Ovary (tissue), 9 donors: ENCODE results near the gene CAMKMT. TPM values are rescaled to one million over a fixed set of nuclear protein-coding genes. Genes with fewer than 3 reads are reported as not detected.

Experiments used
- DNase-seq, 5 donors: peaks; one replicate each; pipeline ENCODE4 v3.0.0-alpha.2; 2019 to 2020
- H3K27ac ChIP-seq, 2 donors: fragments of 200-600 bp; one replicate each; pipeline versions ENCODE4 v1.5.1 to v1.8.0; 2019 to 2022
- H3K27me3 ChIP-seq: fragments of 200-600 bp; one replicate; pipeline ENCODE4 v1.8.0; 2022
- H3K36me3 ChIP-seq: fragments of 200-600 bp; sonication (generic); one replicate; pipeline ENCODE4 v1.5.1; 2019
- H3K4me1 ChIP-seq: one replicate; pipeline ENCODE4 v1.8.1; 2013; ENCODE audit warnings: mild to moderate bottlenecking, moderate library complexity; ENCODE audit not compliant: insufficient read depth
- H3K4me3 ChIP-seq: fragments of 200-600 bp; sonication (generic); one replicate; pipeline ENCODE4 v1.5.1; 2017
- H3K9me3 ChIP-seq, 2 donors: fragments of 200-600 bp in 1 of 2; sonication (generic) in 1 of 2; one replicate each; pipeline versions ENCODE4 v1.5.1 to v1.8.1; 2013 to 2019; ENCODE audit warnings: mild to moderate bottlenecking in 1 of 2, moderate library complexity in 1 of 2
- EP300 ChIP-seq: sonication (generic); formaldehyde crosslinking; IDR thresholded peaks from one replicate; pipeline ENCODE4 v1.6.1; 2017; ENCODE audit warnings: antibody characterized with exemption
- POLR2A ChIP-seq: fragments of 450-650 bp; IDR thresholded peaks from one replicate; pipeline ENCODE4 v1.6.1; 2017; ENCODE audit warnings: antibody characterized with exemption, mild to moderate bottlenecking, moderate library complexity
- WGBS, 3 donors: extraction: QIAGEN DNeasy Blood & Tissue Kit in 1 of 3; methylation state at CpG; one replicate each; pipeline versions ENCODE4 v1.1.5 to v1.1.7; 2013 to 2017; 5-methylcytosine and 5-hydroxymethylcytosine counted together
- intact Hi-C, 4 donors: fragments of 100-400 bp; cut with DNase I; formaldehyde crosslinking; loops; one replicate each; pipeline versions ENCODE4 v1.11.0 to v1.15.1; 2022 to 2023
- polyA plus RNA-seq, 2 donors: library from polyadenylated mRNA; stranded (reverse); fragments of 200-250 nt in 1 of 2; fragments of 350-450 nt in 1 of 2; fragmentation: Illumina TruSeq in 1 of 2; extraction: RNeasy Lipid Tissue Mini Kit (QIAGEN cat#74804) in 1 of 2; gene quantifications; one replicate each; pipeline ENCODE4 v1.2.3, GENCODE V29; 2013 to 2014
- total RNA-seq, 7 donors: library from RNA; depleted of rRNA in 2 of 7; stranded (reverse); fragments of >200 nt in 2 of 7; fragmentation: NEBNext Ultra II Directional in 3 of 7; extraction: Animal tissue kit (Norgen Biotek cat#: 25700) in 3 of 7; gene quantifications; one replicate each; pipeline versions ENCODE4 v1.1.0 to v1.2.4, GENCODE V29; 2016 to 2023
- TF ChIP-seq, protein P1 (sequence below), 3 donors: fragments of 450-650 bp in 2 of 3; fragments of 200-600 bp in 1 of 3; IDR thresholded peaks; one replicate each; pipeline versions ENCODE4 v1.5.1 to v1.8.0; 2016 to 2022; ENCODE audit warnings: antibody characterized with exemption in 3 of 3, mild to moderate bottlenecking in 1 of 3
- donor health status: DM: no; HTN: no; CAD: no; lungs with moderate emphysema.
- donor health status: DM: no; HTN: no; CAD: no.
- donor health status: Bipolar disorder and iron deficiency.
- donor health status: DM: yes; HTN: yes; CAD: no.
- donor health status: DM: no; HTN: no; CAD: no.
- donor health status: DM: yes; HTN: yes; CAD: no.

Gene CAMKMT
- total and polyA plus RNA-seq, 9 donors, result 3.5 to 10.7 (median 8.9) TPM

DNA sequence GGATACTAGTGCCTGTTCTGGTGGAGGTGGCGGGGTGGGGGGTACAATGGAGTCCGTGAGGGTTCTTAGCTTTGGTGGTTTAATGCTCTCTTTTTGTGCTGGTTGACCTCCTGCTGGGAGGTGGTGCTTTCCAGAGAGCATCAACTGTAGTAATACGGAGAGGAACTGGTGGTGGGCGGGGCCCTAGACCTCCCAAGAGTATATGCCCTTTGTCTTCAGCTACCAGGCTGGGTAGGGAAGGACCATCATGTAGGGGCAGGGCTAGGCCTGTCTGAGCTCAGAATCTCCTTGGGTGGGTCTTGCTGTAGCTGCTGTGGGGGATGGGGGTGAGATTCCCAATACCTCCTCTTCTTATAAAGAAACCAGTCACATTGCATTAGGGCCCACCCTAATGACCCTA lies 27.1 kb downstream of the CAMKMT start:
- Histone ChIP-seq H3K27me3 (no peaks in the 10 kb centered on the region), H3K9me3 (no peaks in the 10 kb centered on the region), H3K4me3 (no peak overlapping the region), H3K27ac (no peak overlapping the region), H3K36me3 (no peaks in the 10 kb centered on the region), H3K4me1 (no peaks in the 10 kb centered on the region)
- intact Hi-C loops, result no loop called here
- TF ChIP-seq POLR2A (no peak), EP300 (no peak)
- TF ChIP-seq, protein P1, sequence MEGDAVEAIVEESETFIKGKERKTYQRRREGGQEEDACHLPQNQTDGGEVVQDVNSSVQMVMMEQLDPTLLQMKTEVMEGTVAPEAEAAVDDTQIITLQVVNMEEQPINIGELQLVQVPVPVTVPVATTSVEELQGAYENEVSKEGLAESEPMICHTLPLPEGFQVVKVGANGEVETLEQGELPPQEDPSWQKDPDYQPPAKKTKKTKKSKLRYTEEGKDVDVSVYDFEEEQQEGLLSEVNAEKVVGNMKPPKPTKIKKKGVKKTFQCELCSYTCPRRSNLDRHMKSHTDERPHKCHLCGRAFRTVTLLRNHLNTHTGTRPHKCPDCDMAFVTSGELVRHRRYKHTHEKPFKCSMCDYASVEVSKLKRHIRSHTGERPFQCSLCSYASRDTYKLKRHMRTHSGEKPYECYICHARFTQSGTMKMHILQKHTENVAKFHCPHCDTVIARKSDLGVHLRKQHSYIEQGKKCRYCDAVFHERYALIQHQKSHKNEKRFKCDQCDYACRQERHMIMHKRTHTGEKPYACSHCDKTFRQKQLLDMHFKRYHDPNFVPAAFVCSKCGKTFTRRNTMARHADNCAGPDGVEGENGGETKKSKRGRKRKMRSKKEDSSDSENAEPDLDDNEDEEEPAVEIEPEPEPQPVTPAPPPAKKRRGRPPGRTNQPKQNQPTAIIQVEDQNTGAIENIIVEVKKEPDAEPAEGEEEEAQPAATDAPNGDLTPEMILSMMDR (IDR thresholded peaks at IDR 0.05), result no peak
- WGBS, 3 donors, result 79 to 80% (median 80%) methylated on average over 4 of the region's 4 CpGs
- no peak for DNase-seq

DNA sequence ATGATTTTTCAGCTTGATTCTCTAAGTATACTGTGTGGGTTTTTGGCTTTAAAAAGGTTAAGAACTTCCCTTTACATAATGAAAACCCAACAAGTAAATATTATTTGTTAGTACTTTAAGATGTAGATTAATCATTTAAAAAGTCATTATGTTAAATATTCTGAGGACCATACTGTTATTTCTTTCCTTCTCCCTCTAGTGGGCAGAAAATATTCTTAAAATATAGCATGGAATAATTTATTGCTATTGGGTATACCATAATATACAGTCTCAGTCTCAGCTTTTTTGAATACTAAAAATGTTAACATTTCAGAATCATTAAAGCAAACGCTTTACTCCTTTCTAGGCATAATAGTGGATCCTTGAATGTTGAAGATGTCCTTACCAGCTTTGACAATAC lies 28.1 kb downstream of the CAMKMT start:
- Histone ChIP-seq H3K27me3 (no peaks in the 10 kb centered on the region), H3K27ac (no peak overlapping the region), H3K36me3 (no peaks in the 10 kb centered on the region), H3K4me3 (no peak overlapping the region), H3K4me1 (no peaks in the 10 kb centered on the region), H3K9me3 (no peaks in the 10 kb centered on the region)
- DNase-seq, result no peak
- WGBS, 3 donors, result 84 to 88% (median 86%) methylated on average over 1 of the region's 1 CpG
- intact Hi-C loops, result no loop called here
- no peak for TF ChIP-seq EP300
- TF ChIP-seq, protein P1 (IDR thresholded peaks at IDR 0.05), result no peak

DNA sequence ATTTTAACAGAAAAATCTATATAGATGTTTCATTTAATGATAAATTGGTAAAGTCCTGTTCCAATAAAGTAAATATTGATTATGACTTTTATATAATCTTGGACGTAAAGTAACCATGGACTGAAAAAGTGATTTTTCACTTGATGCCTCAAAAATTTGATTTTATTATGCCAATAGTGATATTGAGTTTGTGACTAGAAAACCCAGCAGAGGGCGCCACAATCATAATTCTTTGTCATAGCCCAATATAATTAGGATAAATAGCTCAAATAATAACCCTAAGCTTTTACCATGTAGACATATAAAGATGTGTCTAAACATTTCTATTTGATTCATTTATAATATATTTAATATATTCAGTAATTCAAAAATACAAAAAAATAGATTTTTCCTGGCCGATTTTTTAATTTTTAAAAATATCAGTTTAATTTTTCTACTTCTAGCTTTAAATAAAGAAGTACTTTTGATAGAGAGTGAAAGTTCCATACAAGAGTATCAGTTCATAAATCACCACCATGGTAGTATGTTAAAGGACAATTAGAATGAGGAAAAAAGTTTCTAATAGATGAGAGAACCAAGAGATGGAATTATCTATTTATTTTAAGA lies 30.7 kb downstream of the CAMKMT start:
- Histone ChIP-seq H3K27ac (no peak overlapping the region), H3K4me1 (no peaks in the 10 kb centered on the region), H3K9me3 (no peaks in the 10 kb centered on the region), H3K4me3 (no peak overlapping the region), H3K36me3 (no peaks in the 10 kb centered on the region), H3K27me3 (no peaks in the 10 kb centered on the region)
- WGBS, 3 donors, result 47 to 52% (median 48%) methylated on average over 3 of the region's 3 CpGs
- intact Hi-C loops, result no loop called here
- TF ChIP-seq, protein P1 (IDR thresholded peaks at IDR 0.05), result no peak
- TF ChIP-seq EP300 (no peak), POLR2A (no peak)
- peak in 2 of 5 donors; percentile 32 to 34 for DNase-seq

DNA sequence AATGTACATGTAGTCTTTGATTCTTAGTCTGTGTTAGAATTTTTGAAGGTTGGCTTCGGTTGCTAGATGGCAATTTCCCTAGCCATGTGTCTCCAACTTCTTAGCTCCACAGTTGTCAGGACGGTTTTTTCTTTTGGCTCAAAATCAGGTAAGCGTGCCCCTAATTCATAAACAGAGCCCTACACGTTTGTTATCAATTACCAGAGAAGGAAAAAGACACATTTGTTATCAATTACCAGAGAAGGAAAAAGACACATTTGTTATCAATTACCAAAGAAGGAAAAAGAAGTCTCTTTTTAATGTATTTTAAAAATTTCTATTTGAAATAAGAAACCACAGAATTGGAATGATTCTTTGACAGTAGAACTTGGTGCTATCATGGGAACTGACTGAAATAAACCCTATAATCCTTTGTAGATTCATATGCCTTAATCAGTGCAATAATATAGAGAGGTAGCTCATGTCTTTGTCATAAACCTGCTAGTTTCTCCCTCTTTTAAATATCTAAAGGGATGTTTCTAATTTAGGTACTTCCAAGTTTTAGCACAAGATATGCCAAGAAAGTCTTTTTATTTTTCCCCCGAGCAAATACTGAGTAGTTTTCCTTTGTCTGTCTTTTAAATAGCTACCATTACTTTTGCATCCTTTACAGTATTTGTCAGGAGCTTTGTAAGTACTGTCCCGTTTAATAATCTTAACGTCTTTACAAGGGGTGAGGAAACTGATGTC lies 35.9 kb downstream of the CAMKMT start:
- WGBS, 3 donors, result 32 to 44% (median 36%) methylated on average over 7 of the region's 7 CpGs
- Histone ChIP-seq H3K4me1 (no peaks in the 10 kb centered on the region), H3K27ac (no peak overlapping the region), H3K9me3 (no peaks in the 10 kb centered on the region), H3K27me3 (no peaks in the 10 kb centered on the region), H3K4me3 (no peak overlapping the region), H3K36me3 (no peaks in the 10 kb centered on the region)
- no peak for DNase-seq
- TF ChIP-seq POLR2A, result no peak
- TF ChIP-seq EP300, result no peak
- TF ChIP-seq, protein P1 (IDR thresholded peaks at IDR 0.05), result no peak
- intact Hi-C loops, result no loop called here
